Measurements from ENCODE around the gene RGP1.

- TF ChIP-seq CTCF (IDR thresholded peaks at IDR 0.05), result no peak
- no peak for TF ChIP-seq POLR2AphosphoS5 (IDR thresholded peaks at IDR 0.05)
- TF ChIP-seq EP300 (IDR thresholded peaks at IDR 0.05), result no peak
- no peak for TF ChIP-seq POLR2A (IDR thresholded peaks at IDR 0.05)
Observed at GRCh38 chr9:35727676-35728040, 21.4 kb upstream of the RGP1 start.

Measured in stomach (tissue), 4 donors.